DMS 273 (cell line): Measurements from ENCODE around the gene SLC1A3.
"Not testable (repeated sequence)": the region's sequence is repeated elsewhere in the genome, so short reads cannot be mapped to it uniquely, and the experiment has no call there.

Experiments
- DNase-seq: peaks from one replicate; lab custom pipeline; 2025; ENCODE audit not compliant: unreplicated experiment; lab: John Stamatoyannopoulos, UW

The SLC1A3 gene

GRCh38 chr5:36630201-36631145 lies 24.1 kb downstream of the SLC1A3 start:
- DNase-seq, result peak; percentile 7

- no peak for DNase-seq
These were observed 24.7 kb downstream of the SLC1A3 start for GRCh38 chr5:36631154-36631553.

- DNase-seq, result no peak
These were observed 25.4 kb downstream of the SLC1A3 start for GRCh38 chr5:36631620-36632362.

GRCh38 chr5:36632363-36632664 lies 25.9 kb downstream of the SLC1A3 start:
- DNase-seq, result no peak

- DNase-seq, result no peak
These were observed 29.4 kb downstream of the SLC1A3 start for GRCh38 chr5:36635721-36636390.

- no peak for DNase-seq
These were observed 30.7 kb downstream of the SLC1A3 start for GRCh38 chr5:36637101-36637500.

GRCh38 chr5:36637516-36637915 lies 31.1 kb downstream of the SLC1A3 start:
- DNase-seq, result no peak

GRCh38 chr5:36638056-36638455 lies 31.6 kb downstream of the SLC1A3 start:
- no peak for DNase-seq

- no peak for DNase-seq
These were observed 34.5 kb downstream of the SLC1A3 start for GRCh38 chr5:36640949-36641348.

- no peak for DNase-seq
These were observed 35.0 kb downstream of the SLC1A3 start for GRCh38 chr5:36641431-36641830.

- DNase-seq, result no peak
These were observed 35.7 kb downstream of the SLC1A3 start for GRCh38 chr5:36642089-36642488.

- no peak for DNase-seq
These were observed 36.8 kb downstream of the SLC1A3 start for GRCh38 chr5:36643162-36643561.

- DNase-seq, result not testable (repeated sequence)
These were observed 37.4 kb downstream of the SLC1A3 start for GRCh38 chr5:36643841-36644240.

GRCh38 chr5:36644727-36645126 lies 38.3 kb downstream of the SLC1A3 start:
- DNase-seq, result no peak

GRCh38 chr5:36646100-36646499 lies 39.7 kb downstream of the SLC1A3 start:
- no peak for DNase-seq

- DNase-seq, result no peak
These were observed 40.2 kb downstream of the SLC1A3 start for GRCh38 chr5:36646507-36647023.

- no peak for DNase-seq
These were observed 40.6 kb downstream of the SLC1A3 start for GRCh38 chr5:36647046-36647445.

GRCh38 chr5:36648426-36648825 lies 42.0 kb downstream of the SLC1A3 start:
- DNase-seq, result no peak

GRCh38 chr5:36651761-36652685 lies 45.6 kb downstream of the SLC1A3 start:
- no peak for DNase-seq

GRCh38 chr5:36653044-36653705 lies 46.8 kb downstream of the SLC1A3 start:
- peak; percentile 66 for DNase-seq
